Midbrain (tissue), 1 donor: ENCODE measurements around the gene HIF1A.
"Not testable (repeated sequence)": the region's sequence is repeated elsewhere in the genome, so short reads cannot be mapped to it uniquely, and the experiment has no call there.

Experiments
- DNase-seq: peaks from one replicate; lab custom pipeline; 2025; lab: John Stamatoyannopoulos, UW

Gene HIF1A

GRCh38 chr14:61708693-61709092, 13.4 kb downstream of the HIF1A start:
- not testable (repeated sequence) for DNase-seq

GRCh38 chr14:61710853-61711817, 15.8 kb downstream of the HIF1A start:
- no peak for DNase-seq

GRCh38 chr14:61712137-61712536, 16.8 kb downstream of the HIF1A start:
- no peak for DNase-seq

GRCh38 chr14:61713724-61714437, 18.6 kb downstream of the HIF1A start:
- no peak for DNase-seq

- no peak for DNase-seq
Measured at GRCh38 chr14:61716956-61717355, 21.6 kb downstream of the HIF1A start.

- no peak for DNase-seq
Measured at GRCh38 chr14:61718039-61718438, 22.7 kb downstream of the HIF1A start.

- no peak for DNase-seq
Measured at GRCh38 chr14:61719344-61720293, 24.3 kb downstream of the HIF1A start.

- DNase-seq: no peak
Measured at GRCh38 chr14:61720294-61720661, 25.0 kb downstream of the HIF1A start.

GRCh38 chr14:61720741-61721140, 25.4 kb downstream of the HIF1A start:
- DNase-seq: no peak

GRCh38 chr14:61724133-61724532, 28.8 kb downstream of the HIF1A start:
- DNase-seq: no peak

- no peak for DNase-seq
Measured at GRCh38 chr14:61726778-61727658, 31.7 kb downstream of the HIF1A start.

GRCh38 chr14:61730756-61731373, 35.6 kb downstream of the HIF1A start:
- DNase-seq: peak; percentile 34

GRCh38 chr14:61733972-61734371, 38.7 kb downstream of the HIF1A start:
- DNase-seq: no peak

- DNase-seq: no peak
Measured at GRCh38 chr14:61736751-61737150, 41.4 kb downstream of the HIF1A start.

GRCh38 chr14:61737915-61738314, 42.6 kb downstream of the HIF1A start:
- no peak for DNase-seq

GRCh38 chr14:61739133-61739532, 43.8 kb downstream of the HIF1A start:
- DNase-seq: no peak

- no peak for DNase-seq
Measured at GRCh38 chr14:61742371-61742770, 47.1 kb downstream of the HIF1A start.

GRCh38 chr14:61744238-61744637, 48.9 kb downstream of the HIF1A start:
- no peak for DNase-seq

GRCh38 chr14:61746346-61746745, 51.0 kb downstream of the HIF1A start:
- not testable (repeated sequence) for DNase-seq

GRCh38 chr14:61746881-61747280, 51.6 kb downstream of the HIF1A start:
- no peak for DNase-seq
